ENCODE data around the gene PHACTR4. TPM values are rescaled to one million over a fixed set of nuclear protein-coding genes. Genes with fewer than 3 reads are reported as not detected.
"Not testable (repeated sequence)": the region's sequence is repeated elsewhere in the genome, so short reads cannot be mapped to it uniquely, and the experiment has no call there.

Gene PHACTR4
- total RNA-seq, 2 experiments from 2014 or later = 23.0 to 30.1 TPM

DNA sequence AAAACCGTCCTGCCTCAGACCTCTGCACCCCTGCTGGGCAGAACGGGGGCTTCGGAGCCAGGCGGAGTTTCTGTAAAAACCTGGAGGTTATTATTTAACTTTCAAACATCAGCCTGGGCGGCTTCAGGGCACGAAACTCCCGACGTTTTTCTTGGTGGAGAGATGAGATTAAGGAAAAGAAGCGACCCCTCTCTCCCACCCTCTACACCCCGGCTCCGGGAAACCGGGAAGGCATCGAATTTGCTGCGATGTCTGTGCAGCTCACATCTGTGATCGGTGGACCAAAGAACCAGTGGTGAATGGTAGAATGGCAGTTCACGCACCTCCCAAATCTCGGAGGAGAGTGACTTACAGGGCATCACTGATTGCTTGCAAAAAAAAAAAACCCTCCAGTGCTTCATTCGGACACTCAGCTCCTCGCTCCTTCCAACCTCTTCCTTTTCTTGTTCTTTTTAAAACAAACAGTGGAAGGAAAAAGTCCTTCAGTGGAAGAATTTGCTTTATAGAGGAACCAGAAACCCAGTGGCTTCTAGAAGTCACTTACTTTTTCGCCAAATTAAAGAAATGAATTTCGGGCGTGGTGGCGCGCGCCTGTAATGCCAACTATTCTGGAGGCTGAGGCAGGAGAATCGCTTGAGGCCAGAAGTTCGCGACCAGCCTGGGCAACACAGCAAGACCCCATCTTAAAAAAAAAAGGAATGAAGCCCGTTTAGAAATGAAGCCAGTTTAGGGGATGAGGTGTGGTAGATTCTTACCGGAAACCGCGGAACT is 884 bp downstream of the PHACTR4 start:
- intact Hi-C loops (cut with DNase I, micrococcal nuclease) = no loop called here
- DNase-seq = peak; percentile 54
- POLR2A ChIA-PET = interaction anchor here (0.6 to 1.2 kb wide), 4 partner anchors 141 to 540 kb away, joined by 3 to 8 read pairs (median 4); partner anchors contain the start of gene PPP1R8

DNA sequence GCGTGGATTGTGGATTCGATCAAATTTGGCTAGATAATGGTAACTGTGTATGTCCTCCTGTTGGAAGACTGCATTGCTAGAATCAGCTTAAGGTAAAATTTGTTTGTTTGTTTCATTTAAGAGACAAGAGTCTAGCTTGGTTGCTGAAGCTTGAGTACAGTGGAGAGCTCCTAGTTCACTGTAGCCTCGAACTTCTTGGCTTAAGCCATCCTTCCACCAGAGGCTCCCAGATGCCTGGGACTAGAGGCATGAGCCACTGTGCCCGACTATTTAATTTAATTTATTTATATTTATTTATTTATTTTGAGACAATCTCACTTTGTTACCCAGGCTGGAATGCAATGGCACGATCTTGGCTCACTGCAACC is 1.5 kb downstream of the PHACTR4 start:
- POLR2A ChIA-PET = interaction anchor here (0.6 to 1.2 kb wide), 4 partner anchors 141 to 541 kb away, joined by 3 to 8 read pairs (median 4); partner anchors contain the start of gene PPP1R8
- intact Hi-C loops (cut with DNase I, micrococcal nuclease) = no loop called here
- CTCF ChIA-PET = interaction anchor here (1.8 kb wide), 1 partner anchor 11 kb away, joined by 6 read pairs; no protein-coding TSS in a partner anchor
- ATAC-seq = no peak
- DNase-seq = no peak
- Mint-ChIP-seq H3K36me3 (ENCODE audit: low read depth) (peaks cover 5% of the 10 kb centered on the region), H3K27me3 (no peaks in the 10 kb centered on the region), H3K9me3 (ENCODE audit: low read depth) (no peaks in the 10 kb centered on the region), H3K4me3 (peak overlapping the region; percentile 92), H3K27ac (peak overlapping the region; percentile 92), H3K4me1 (peaks cover 25% of the 10 kb centered on the region)

More for the DNA sequence above, 884 bp downstream of the PHACTR4 start:
- peak overlapping the region; percentile 92 for H3K4me3 Mint-ChIP-seq
- H3K27me3 Mint-ChIP-seq = no peaks in the 10 kb centered on the region
- no peaks in the 10 kb centered on the region for H3K9me3 Mint-ChIP-seq (ENCODE audit: low read depth)
- peak; percentile 40 for ATAC-seq
- peaks cover 5% of the 10 kb centered on the region for H3K36me3 Mint-ChIP-seq (ENCODE audit: low read depth)
- peak overlapping the region; percentile 92 for H3K27ac Mint-ChIP-seq
- peaks cover 25% of the 10 kb centered on the region for H3K4me1 Mint-ChIP-seq
- CTCF ChIA-PET = interaction anchor here (1.8 kb wide), 1 partner anchor 10 kb away, joined by 6 read pairs; no protein-coding TSS in a partner anchor

DNA sequence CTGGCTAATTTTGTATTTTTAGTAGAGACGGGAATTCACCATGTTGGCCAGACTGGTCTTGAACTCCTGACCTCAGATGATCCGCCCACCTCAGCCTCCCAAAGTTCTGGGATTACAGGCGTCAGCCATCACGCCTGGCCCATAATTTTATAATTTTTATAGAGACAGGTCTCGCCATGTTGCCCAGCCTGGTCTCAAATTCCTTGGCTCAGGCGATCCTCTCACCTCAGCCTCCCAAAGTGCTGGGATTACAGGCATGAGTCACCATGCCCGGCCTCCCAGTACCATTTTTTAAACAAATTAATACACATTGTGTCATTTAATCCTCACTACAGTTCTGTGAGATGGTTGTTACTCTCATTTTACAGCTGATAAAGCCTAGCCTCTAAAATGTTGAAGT is 3.9 kb downstream of the PHACTR4 start:
- CTCF ChIA-PET = interaction anchor here (0.7 kb wide), 2 partner anchors 14 to 37 kb away, joined by 3 to 4 read pairs; no protein-coding TSS in a partner anchor
- POLR2A ChIA-PET = not testable (repeated sequence)

GRCh38 chr1:28374297-28374696 is 4.8 kb downstream of the PHACTR4 start:
- no peak for DNase-seq

More for the DNA sequence above, 3.9 kb downstream of the PHACTR4 start:
- ATAC-seq; H3K9me3 Mint-ChIP-seq (ENCODE audit: low read depth); H3K36me3 Mint-ChIP-seq (ENCODE audit: low read depth); DNase-seq; H3K27ac Mint-ChIP-seq; H3K27me3 Mint-ChIP-seq; H3K4me3 Mint-ChIP-seq; intact Hi-C loops (cut with DNase I, micrococcal nuclease): not testable (repeated sequence)
- H3K4me1 Mint-ChIP-seq = peaks cover 26% of the 10 kb centered on the region

GRCh38 chr1:28375598-28375997 is 6.1 kb downstream of the PHACTR4 start:
- CTCF ChIA-PET = interaction anchor here (0.7 kb wide), 1 partner anchor 227 kb away, joined by 4 read pairs; no protein-coding TSS in a partner anchor
- DNase-seq; H3K36me3 Mint-ChIP-seq (ENCODE audit: low read depth); POLR2A ChIA-PET; H3K27ac Mint-ChIP-seq; intact Hi-C loops (cut with DNase I, micrococcal nuclease); H3K9me3 Mint-ChIP-seq (ENCODE audit: low read depth); H3K27me3 Mint-ChIP-seq; ATAC-seq; H3K4me3 Mint-ChIP-seq: not testable (repeated sequence)
- peaks cover 26% of the 10 kb centered on the region for H3K4me1 Mint-ChIP-seq

More at GRCh38 chr1:28374297-28374696, 4.8 kb downstream of the PHACTR4 start:
- Mint-ChIP-seq H3K4me1 (peaks cover 24% of the 10 kb centered on the region), H3K36me3 (ENCODE audit: low read depth) (peaks cover 8% of the 10 kb centered on the region), H3K27me3 (no peaks in the 10 kb centered on the region), H3K4me3 (no peak overlapping the region), H3K27ac (no peak overlapping the region), H3K9me3 (ENCODE audit: low read depth) (no peaks in the 10 kb centered on the region)
- no peak for ATAC-seq
- ChIA-PET CTCF (no interaction called here), POLR2A (no interaction called here)
- intact Hi-C loops (cut with DNase I, micrococcal nuclease) = no loop called here

DNA sequence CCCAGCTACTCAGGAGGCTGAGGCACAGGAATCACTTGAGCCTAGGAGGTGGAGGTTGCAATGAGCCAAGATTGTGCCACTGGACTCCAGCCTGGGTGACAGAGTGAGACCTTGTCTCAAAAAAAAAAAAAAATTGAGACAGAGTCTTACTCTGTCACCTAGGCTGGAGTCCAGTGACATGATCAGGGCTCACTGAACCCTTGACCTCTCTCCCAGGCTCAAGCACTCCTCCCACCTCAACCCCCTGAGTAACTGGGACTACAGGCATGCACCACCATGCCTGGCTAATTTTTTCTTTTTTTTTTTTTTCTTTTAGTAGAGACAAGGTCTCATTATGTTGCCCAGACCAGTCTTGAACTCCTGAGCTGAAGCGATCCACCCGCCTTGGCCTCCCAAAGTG is 6.7 kb downstream of the PHACTR4 start:
- H3K36me3 Mint-ChIP-seq (ENCODE audit: low read depth); intact Hi-C loops (cut with DNase I, micrococcal nuclease); DNase-seq; ATAC-seq; POLR2A ChIA-PET; H3K27ac Mint-ChIP-seq; H3K9me3 Mint-ChIP-seq (ENCODE audit: low read depth); H3K4me3 Mint-ChIP-seq; H3K27me3 Mint-ChIP-seq: not testable (repeated sequence)
- peaks cover 24% of the 10 kb centered on the region for H3K4me1 Mint-ChIP-seq
- CTCF ChIA-PET = interaction anchor here (0.7 kb wide), 1 partner anchor 227 kb away, joined by 4 read pairs; no protein-coding TSS in a partner anchor

GRCh38 chr1:28378906-28379305 is 9.4 kb downstream of the PHACTR4 start:
- H3K27me3 Mint-ChIP-seq = no peaks in the 10 kb centered on the region
- DNase-seq (no peak), ATAC-seq (no peak)
- H3K9me3 Mint-ChIP-seq (ENCODE audit: low read depth) = peaks cover 6% of the 10 kb centered on the region
- CTCF ChIA-PET = interaction anchor here (0.6 to 2.2 kb wide), 2 partner anchors 19 to 103 kb away, joined by 3 to 6 read pairs; no protein-coding TSS in a partner anchor
- intact Hi-C loops (cut with DNase I, micrococcal nuclease) = no loop called here
- H3K27ac Mint-ChIP-seq = no peak overlapping the region
- peaks cover 16% of the 10 kb centered on the region for H3K36me3 Mint-ChIP-seq (ENCODE audit: low read depth)
- peaks cover 26% of the 10 kb centered on the region for H3K4me1 Mint-ChIP-seq
- no peak overlapping the region for H3K4me3 Mint-ChIP-seq
- POLR2A ChIA-PET = no interaction called here

GRCh38 chr1:28380394-28380793 is 10.9 kb downstream of the PHACTR4 start:
- ChIA-PET CTCF (no interaction called here), POLR2A (no interaction called here)
- intact Hi-C loops (cut with DNase I, micrococcal nuclease) = no loop called here
- ATAC-seq = no peak
- peaks cover 25% of the 10 kb centered on the region for H3K4me1 Mint-ChIP-seq
- H3K27ac Mint-ChIP-seq = no peak overlapping the region
- H3K36me3 Mint-ChIP-seq (ENCODE audit: low read depth) = peaks cover 20% of the 10 kb centered on the region
- peaks cover 7% of the 10 kb centered on the region for H3K9me3 Mint-ChIP-seq (ENCODE audit: low read depth)
- no peak for DNase-seq
- no peak overlapping the region for H3K4me3 Mint-ChIP-seq
- no peaks in the 10 kb centered on the region for H3K27me3 Mint-ChIP-seq

GRCh38 chr1:28383785-28384184 is 14.2 kb downstream of the PHACTR4 start:
- H3K27me3 Mint-ChIP-seq; H3K4me3 Mint-ChIP-seq; H3K9me3 Mint-ChIP-seq (ENCODE audit: low read depth); intact Hi-C loops (cut with DNase I, micrococcal nuclease); ATAC-seq; DNase-seq; POLR2A ChIA-PET; H3K27ac Mint-ChIP-seq: not testable (repeated sequence)
- CTCF ChIA-PET = interaction anchor here (0.7 to 0.8 kb wide), 3 partner anchors 13 to 320 kb away, joined by 3 read pairs; partner anchors contain the start of gene TRNAU1AP
- Mint-ChIP-seq H3K36me3 (ENCODE audit: low read depth) (peaks cover 20% of the 10 kb centered on the region), H3K4me1 (peaks cover 26% of the 10 kb centered on the region)

- Mint-ChIP-seq H3K27ac (peak overlapping the region; percentile 47), H3K4me3 (no peak overlapping the region), H3K36me3 (ENCODE audit: low read depth) (peaks cover 5% of the 10 kb centered on the region), H3K27me3 (no peaks in the 10 kb centered on the region), H3K9me3 (ENCODE audit: low read depth) (no peaks in the 10 kb centered on the region), H3K4me1 (peaks cover 15% of the 10 kb centered on the region)
- ChIA-PET CTCF (no interaction called here), POLR2A (interaction anchor here (0.7 kb wide), 2 partner anchors 97 to 99 kb away, joined by 4 to 5 read pairs; no protein-coding TSS in a partner anchor)
- no peak for DNase-seq
- ATAC-seq = no peak
- intact Hi-C loops (cut with DNase I, micrococcal nuclease) = no loop called here
Observed at GRCh38 chr1:28392027-28392652, 22.6 kb downstream of the PHACTR4 start.

GRCh38 chr1:28394136-28394535 is 24.6 kb downstream of the PHACTR4 start:
- Mint-ChIP-seq H3K36me3 (ENCODE audit: low read depth) (peaks cover 3% of the 10 kb centered on the region), H3K4me3 (no peak overlapping the region), H3K9me3 (ENCODE audit: low read depth) (no peaks in the 10 kb centered on the region), H3K4me1 (peaks cover 11% of the 10 kb centered on the region), H3K27ac (no peak overlapping the region), H3K27me3 (no peaks in the 10 kb centered on the region)
- ChIA-PET CTCF (interaction anchor here (1.1 to 1.3 kb wide), 2 partner anchors 25 to 438 kb away, joined by 3 to 6 read pairs; partner anchors contain the start of gene PHACTR4), POLR2A (no interaction called here)
- ATAC-seq (no peak), DNase-seq (no peak)
- intact Hi-C loops (cut with DNase I, micrococcal nuclease) = no loop called here

Data from activated CD4-positive, alpha-beta T cell treated with anti-CD3 and anti-CD28 coated beads for 36 hours (primary cell).